Measurements from ENCODE around the gene NPTN.
"Not testable (repeated sequence)": the region's sequence is repeated elsewhere in the genome, so short reads cannot be mapped to it uniquely, and the experiment has no call there.

NPTN gene

DNA sequence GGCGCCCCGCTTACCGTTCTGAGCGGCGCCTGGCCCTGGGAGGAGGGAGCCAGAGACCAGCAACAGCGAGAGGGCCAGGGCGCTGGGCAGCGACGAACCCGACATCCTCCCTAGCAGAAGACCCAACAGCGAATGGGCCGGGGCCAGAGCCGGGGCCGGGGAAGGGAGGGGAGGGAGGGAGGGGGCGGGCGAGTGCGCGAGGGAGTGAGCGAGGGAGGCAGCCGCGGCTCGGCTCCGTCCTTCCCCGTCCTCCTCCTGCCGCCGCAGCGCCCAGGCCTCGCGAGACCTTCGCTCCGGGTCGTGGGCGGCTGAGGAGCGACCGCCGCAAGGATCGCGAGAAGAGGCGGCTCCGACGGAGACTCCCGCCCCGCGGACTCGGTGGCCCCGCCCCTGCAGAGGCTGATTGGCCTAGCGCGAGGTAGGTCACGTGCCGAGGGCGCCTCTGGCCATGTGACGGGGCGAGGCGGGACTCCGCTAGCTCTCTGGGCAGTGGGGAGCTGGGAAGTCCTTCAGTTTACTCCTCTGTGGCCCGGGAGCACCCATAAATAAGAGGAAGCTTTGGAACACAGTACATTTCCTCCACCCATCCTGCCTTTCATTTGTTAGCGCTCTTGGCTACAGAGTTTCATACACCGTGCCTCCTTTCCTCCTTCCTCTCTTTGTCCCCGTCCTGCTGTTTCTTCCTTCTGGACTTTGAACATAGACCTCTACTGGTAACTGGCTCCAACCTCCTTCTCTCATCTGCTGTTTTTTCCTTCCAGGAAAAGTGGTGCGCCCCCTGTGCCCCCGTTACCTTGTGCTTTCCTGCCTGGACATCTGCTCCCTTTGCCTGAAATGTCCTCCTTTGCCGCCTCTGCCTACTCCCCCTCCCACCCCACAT, at the start of gene NPTN:
Gene NPTN, minus strand, starts transcription at position 279 of the 880 bp plus-strand sequence. Its CDS starts 174 bp downstream, at position 105.
- DNase-seq (ENCODE audit: low read depth): peak; percentile 95

- no peak for DNase-seq (ENCODE audit: low read depth)
These were observed 49.5 kb upstream of the NPTN start for GRCh38 chr15:73682600-73683090.

- DNase-seq (ENCODE audit: low read depth): no peak
These were observed 48.8 kb upstream of the NPTN start for GRCh38 chr15:73681856-73682599.

GRCh38 chr15:73681063-73681462, 47.9 kb upstream of the NPTN start:
- no peak for DNase-seq (ENCODE audit: low read depth)

- no peak for DNase-seq (ENCODE audit: low read depth)
These were observed 47.4 kb upstream of the NPTN start for GRCh38 chr15:73680549-73680948.

GRCh38 chr15:73679964-73680363, 46.8 kb upstream of the NPTN start:
- no peak for DNase-seq (ENCODE audit: low read depth)

- no peak for DNase-seq (ENCODE audit: low read depth)
These were observed 46.0 kb upstream of the NPTN start for GRCh38 chr15:73679180-73679579.

DNA sequence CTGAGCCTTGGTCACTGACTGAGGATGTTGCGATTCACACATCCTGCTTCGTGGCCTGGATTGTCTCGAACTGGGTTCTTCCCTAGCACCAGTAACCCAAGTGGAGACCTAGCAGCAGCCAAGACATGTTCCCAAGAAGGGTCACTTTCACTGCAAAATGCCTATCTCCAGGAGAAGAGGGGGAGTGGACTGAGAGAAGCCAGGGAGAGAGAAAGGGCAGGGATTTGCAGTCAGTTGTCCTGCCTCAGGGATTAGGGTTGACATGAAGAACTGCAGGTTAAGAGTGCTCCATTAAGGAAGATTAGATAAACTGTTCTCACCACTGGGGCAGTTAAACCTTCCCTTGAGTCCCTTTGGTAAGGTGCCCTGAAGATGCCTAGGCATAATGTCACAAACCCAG, 45.3 kb upstream of the NPTN start:
- no peak for DNase-seq (ENCODE audit: low read depth)

DNA sequence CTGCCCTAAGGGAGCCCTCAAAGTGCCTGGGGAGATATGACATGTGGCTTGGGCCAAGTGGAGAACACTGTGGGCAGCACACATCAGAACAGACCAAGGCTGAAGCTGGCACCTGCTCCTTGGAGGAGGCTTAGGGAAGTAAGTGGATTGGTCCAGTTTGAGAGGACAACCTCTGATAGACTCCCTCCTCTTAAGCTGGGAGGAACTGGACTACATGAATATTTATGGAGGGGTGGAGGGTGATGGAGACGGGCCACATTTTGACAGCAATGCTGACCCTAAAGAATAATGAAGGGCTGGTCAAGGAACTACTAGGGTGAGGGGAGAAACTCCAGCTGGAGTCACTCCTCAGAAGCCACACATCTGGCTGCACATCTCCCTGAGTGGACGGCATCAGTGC, 44.5 kb upstream of the NPTN start:
- DNase-seq (ENCODE audit: low read depth): no peak

DNA sequence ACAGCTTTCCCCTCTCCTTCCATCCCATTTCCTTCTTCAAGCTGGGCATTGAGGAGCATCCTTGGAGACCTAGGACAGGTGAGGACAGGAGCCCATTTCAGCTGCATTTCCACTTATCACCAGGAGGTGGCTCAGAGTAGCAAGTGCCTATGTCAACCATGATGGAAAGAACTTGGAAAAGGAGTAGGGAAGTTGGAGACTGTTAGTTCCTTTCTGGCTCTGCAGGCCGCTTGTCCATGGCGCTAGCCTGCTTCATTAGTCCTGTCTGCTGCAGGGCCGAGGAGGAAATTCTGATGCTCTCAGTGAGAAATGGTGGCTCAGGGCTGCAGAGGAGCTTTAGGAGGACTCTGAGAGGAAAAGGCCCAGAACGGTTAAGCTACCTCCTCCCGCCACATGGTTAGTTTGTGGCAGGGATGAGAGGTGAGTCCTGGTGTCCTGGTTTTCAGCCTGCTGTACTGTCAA, 44.0 kb upstream of the NPTN start:
- no peak for DNase-seq (ENCODE audit: low read depth)

- DNase-seq (ENCODE audit: low read depth): no peak
These were observed 41.4 kb upstream of the NPTN start for GRCh38 chr15:73674587-73674986.

GRCh38 chr15:73660455-73660854, 27.3 kb upstream of the NPTN start:
- no peak for DNase-seq (ENCODE audit: low read depth)

DNA sequence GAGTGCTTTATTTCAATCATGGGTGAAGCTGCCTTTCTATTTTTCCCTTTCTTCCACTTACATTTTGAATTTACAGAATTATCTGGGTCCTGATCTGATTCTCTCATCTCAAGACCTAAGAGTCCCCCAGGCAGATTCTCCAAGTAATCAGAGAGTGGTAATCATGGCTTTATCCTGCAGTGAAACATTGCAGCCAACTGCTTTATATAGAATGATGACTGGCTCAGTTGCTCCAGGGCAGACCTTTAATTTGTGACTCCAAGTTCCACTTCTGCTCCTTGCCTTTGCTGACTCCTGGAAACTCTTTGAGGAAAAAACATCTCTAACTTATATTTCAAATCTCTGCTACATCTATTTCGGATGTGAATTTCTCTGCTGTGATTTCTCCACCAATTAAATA, 25.5 kb upstream of the NPTN start:
- DNase-seq (ENCODE audit: low read depth): no peak

GRCh38 chr15:73655724-73656123, 22.5 kb upstream of the NPTN start:
- DNase-seq (ENCODE audit: low read depth): no peak

- no peak for DNase-seq (ENCODE audit: low read depth)
These were observed 21.5 kb upstream of the NPTN start for GRCh38 chr15:73654659-73655058.

DNA sequence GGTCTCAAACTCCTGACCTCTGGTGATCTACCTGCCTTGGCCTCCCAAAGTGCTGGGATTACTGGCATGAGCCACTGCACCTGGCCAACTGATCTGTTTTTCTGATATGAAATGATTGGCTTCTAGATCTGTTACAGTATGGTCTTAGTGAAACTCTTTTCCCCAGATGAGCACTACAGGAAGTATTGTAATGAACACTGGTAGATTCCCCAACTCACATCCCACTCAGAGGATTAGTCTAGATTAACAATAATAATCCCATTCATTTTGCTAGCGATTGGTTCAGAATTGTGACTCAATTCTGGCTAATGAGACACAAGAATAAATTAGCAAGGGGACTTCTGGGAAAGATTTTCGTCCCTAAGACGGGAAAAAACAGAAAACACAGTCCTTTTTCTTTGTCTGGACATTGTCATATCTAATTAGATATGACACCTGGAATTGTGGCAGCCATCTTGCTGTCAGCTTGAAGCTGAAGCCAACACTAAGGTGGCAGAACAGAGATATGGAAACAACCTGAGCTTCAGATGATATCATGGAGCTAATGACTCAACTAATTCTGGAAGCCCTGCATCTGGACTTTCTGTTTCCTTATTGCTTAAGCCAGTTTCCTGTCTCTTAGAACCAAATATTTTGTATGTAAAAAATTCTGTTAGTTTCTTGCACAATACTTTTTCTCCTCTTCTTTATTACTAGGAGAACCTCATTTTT, 17.4 kb upstream of the NPTN start:
- no peak for DNase-seq (ENCODE audit: low read depth)

DNA sequence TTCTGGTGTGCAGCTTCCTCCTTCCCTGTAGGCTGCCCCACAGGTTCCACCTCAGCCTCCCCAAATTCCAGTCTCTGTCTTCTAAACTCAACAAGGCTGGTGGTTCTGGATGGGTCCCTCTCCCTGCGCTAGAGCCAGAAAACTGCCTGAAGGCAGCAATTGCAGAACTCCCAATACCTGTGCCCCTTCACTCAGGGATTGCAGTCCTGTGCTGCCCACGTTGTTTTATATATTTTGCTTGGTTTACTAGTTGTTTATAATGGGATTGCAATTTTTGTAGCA, 14.8 kb upstream of the NPTN start:
- DNase-seq (ENCODE audit: low read depth): no peak

DNA sequence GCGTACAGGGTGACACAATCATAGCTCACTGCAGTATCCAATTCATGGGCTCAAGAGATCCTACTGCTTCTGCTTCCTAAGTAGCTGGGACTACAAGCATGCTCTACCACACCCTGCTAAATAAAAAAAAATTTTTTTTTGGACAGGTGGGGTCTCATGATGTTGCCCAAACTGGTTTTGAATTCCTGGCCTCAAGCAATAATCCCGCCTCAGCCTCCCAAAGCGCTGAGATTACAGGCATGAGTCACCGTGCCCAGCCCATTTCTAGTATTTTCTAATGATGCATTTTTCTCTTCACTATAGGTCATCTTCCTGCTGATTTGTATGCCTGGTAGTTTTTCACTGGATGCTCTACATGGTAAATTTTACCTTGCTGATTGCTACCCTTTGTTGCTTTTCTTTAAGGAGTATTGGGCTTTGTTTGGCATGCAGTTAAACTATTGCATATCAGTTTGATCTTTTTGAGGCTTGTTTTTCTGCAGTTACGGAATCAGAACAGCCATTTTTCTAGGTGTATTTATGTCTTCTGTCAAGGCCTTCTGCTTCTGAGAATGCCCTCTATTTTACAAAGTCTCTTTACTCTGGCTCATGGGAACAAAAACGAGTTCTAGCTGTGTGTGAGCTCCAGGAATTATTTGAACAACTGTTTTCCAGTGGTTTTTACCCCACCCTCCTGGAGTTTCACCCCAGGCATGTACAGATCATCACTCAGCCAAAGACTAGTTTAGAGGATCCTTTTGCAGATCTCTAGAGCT, 14.2 kb upstream of the NPTN start:
- DNase-seq (ENCODE audit: low read depth): no peak

DNA sequence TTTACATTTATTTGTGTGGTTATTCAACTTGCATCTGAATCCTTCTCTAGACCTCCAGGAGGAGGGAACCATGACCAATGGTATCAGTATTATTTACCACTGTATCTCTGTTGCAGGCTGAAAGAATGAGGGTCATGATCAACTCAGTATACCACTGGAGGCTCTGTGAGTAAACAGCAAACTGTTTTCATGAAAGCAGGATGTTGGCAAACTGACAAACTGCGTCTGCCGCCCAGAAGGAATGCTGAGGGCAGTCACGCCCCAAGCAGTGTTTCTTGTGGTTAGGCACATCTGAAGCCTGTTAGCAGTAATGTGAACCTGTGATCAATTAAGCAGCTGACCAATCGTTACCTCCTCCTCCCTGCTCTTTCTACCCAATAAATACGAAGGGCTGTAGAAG, 6.3 kb upstream of the NPTN start:
- DNase-seq (ENCODE audit: low read depth): not testable (repeated sequence)

DNA sequence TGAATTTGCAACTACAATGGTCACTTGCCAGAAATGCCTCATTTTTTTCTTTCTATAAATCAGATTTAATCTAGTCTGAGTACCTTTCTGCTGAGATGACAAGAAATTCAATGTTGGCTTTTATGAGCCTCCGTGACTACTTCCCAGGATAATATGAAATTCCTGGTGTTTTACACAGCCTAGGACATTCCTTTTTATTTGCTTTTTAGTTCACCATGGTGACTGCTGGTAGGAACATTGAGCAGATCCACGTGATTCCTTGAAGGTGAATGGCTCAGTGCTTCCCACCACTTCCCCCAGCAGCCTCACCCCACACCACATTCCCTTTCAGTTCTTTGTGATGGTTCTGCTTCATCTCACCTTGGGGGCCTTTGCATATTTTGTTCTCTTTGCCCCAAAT, 4.3 kb upstream of the NPTN start:
- no peak for DNase-seq (ENCODE audit: low read depth)

- peak; percentile 92 for DNase-seq (ENCODE audit: low read depth)
These were observed 854 bp upstream of the NPTN start for GRCh38 chr15:73633991-73634495.

DNA sequence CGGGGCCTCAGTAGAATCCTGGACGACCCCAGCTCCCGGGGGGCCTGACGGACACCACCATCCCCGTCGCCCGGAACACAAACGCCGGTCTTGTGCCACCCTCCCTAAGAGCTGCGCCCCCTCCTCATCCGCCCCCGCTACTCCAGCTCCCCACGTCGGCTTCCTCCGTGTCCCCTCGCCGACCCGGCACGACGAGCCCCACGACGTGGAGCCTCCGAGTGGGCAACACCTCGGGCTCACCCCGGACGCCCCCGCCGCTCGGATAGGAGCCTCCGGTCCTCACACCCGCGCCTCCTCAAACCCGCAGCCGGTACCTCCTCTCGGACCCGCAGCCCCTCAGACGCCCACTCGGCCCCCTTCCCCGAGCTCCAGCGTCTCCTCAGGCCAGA, 525 bp downstream of the NPTN start:
- no peak for DNase-seq (ENCODE audit: low read depth)
